GM19324 (cell line): Measurements from ENCODE around the gene ARHGDIG.
"Not testable (repeated sequence)": the region's sequence is repeated elsewhere in the genome, so short reads cannot be mapped to it uniquely, and the experiment has no call there.

Experiments used
- ATAC-seq: cut with Tn5 transposase; IDR thresholded peaks from one replicate; pipeline ENCODE4 v1.9.1; 2021; ENCODE audit warnings: mild to moderate bottlenecking, moderate library complexity; ENCODE audit not compliant: unreplicated experiment, low FRiP score

ARHGDIG gene

GRCh38 chr16:263182-263774 lies 17.1 kb upstream of the ARHGDIG start:
- no peak for ATAC-seq

GRCh38 chr16:263944-264343 lies 16.4 kb upstream of the ARHGDIG start:
- no peak for ATAC-seq

GRCh38 chr16:264440-264951 lies 15.9 kb upstream of the ARHGDIG start:
- no peak for ATAC-seq

GRCh38 chr16:265002-265529 lies 15.3 kb upstream of the ARHGDIG start:
- no peak for ATAC-seq

GRCh38 chr16:265711-266110 lies 14.7 kb upstream of the ARHGDIG start:
- ATAC-seq, result no peak

- no peak for ATAC-seq
Measured at GRCh38 chr16:266258-267164, 13.9 kb upstream of the ARHGDIG start.

- not testable (repeated sequence) for ATAC-seq
Measured at GRCh38 chr16:267562-267961, 12.8 kb upstream of the ARHGDIG start.

GRCh38 chr16:268141-269053 lies 12.0 kb upstream of the ARHGDIG start:
- ATAC-seq, result no peak

- no peak for ATAC-seq
Measured at GRCh38 chr16:269061-269796, 11.2 kb upstream of the ARHGDIG start.

- no peak for ATAC-seq
Measured at GRCh38 chr16:270381-271255, 9.8 kb upstream of the ARHGDIG start.

- ATAC-seq, result no peak
Measured at GRCh38 chr16:272633-273546, 7.5 kb upstream of the ARHGDIG start.

- no peak for ATAC-seq
Measured at GRCh38 chr16:273547-274421, 6.6 kb upstream of the ARHGDIG start.

- no peak for ATAC-seq
Measured at GRCh38 chr16:275041-275641, 5.2 kb upstream of the ARHGDIG start.

- ATAC-seq, result no peak
Measured at GRCh38 chr16:275786-276232, 4.6 kb upstream of the ARHGDIG start, which contains the start of gene RGS11. RGS11 (minus strand) TSS chr16:275944; CDS start chr16:275911, 33 bp downstream.

GRCh38 chr16:276426-277077 lies 3.8 kb upstream of the ARHGDIG start:
- no peak for ATAC-seq

- ATAC-seq, result no peak
Measured at GRCh38 chr16:278863-279366, 1.5 kb upstream of the ARHGDIG start.
